Suprapubic skin (tissue), 4 donors: Measurements from ENCODE around the gene SLC35E3. TPM values are rescaled to one million over a fixed set of nuclear protein-coding genes. Genes with fewer than 3 reads are reported as not detected.

Experiments used
- DNase-seq, 2 donors: peaks; one replicate each; pipeline ENCODE4 v3.0.0-alpha.2; 2019; ENCODE audit warnings: low spot score in 2 of 2
- H3K27ac ChIP-seq: fragments of 200-600 bp; sonication (generic); one replicate; pipeline ENCODE4 v1.5.1; 2019
- H3K27me3 ChIP-seq: fragments of 200-600 bp; sonication (generic); one replicate; pipeline ENCODE4 v1.5.1; 2019
- H3K36me3 ChIP-seq: fragments of 200-600 bp; sonication (generic); one replicate; pipeline ENCODE4 v1.5.1; 2019
- H3K4me1 ChIP-seq: fragments of 200-600 bp; sonication (generic); one replicate; pipeline ENCODE4 v1.5.1; 2019
- H3K4me3 ChIP-seq: fragments of 200-600 bp; sonication (generic); one replicate; pipeline ENCODE4 v1.5.1; 2019; ENCODE audit warnings: mild to moderate bottlenecking
- H3K9me3 ChIP-seq: fragments of 200-600 bp; sonication (generic); one replicate; pipeline ENCODE4 v1.5.1; 2019
- EP300 ChIP-seq: sonication (generic); formaldehyde crosslinking; IDR thresholded peaks from one replicate; pipeline ENCODE4 v1.6.1; 2017; ENCODE audit warnings: antibody characterized with exemption
- POLR2A ChIP-seq, 2 donors: fragments of 450-650 bp; IDR thresholded peaks; one replicate each; pipeline ENCODE4 v1.6.1; 2017; ENCODE audit warnings: antibody characterized with exemption in 2 of 2, mild to moderate bottlenecking in 2 of 2, moderate library complexity in 2 of 2
- POLR2AphosphoS5 ChIP-seq, 3 donors: sonication (generic); formaldehyde crosslinking; IDR thresholded peaks; one replicate each; pipeline ENCODE4 v1.6.1; 2017; ENCODE audit warnings: antibody characterized with exemption in 3 of 3
- WGBS: methylation state at CpG from one replicate; pipeline ENCODE4 v1.1.5; 2018; 5-methylcytosine and 5-hydroxymethylcytosine counted together
- total RNA-seq, 4 donors: library from RNA; depleted of rRNA; stranded (reverse); fragments of >200 nt; gene quantifications; one replicate each; pipeline ENCODE4 v1.1.0, GENCODE V29; 2016
- TF ChIP-seq, protein P1 (sequence below), 2 donors: fragments of 200-600 bp in 1 of 2; fragments of 450-650 bp in 1 of 2; sonication (generic) in 1 of 2; IDR thresholded peaks; one replicate each; pipeline ENCODE4 v1.5.1; 2016 to 2019; ENCODE audit warnings: antibody characterized with exemption in 2 of 2, mild to moderate bottlenecking in 1 of 2, moderate library complexity in 1 of 2

Gene SLC35E3
- total RNA-seq, 4 donors from 2014 or later = 3.6 to 17.0 (median 9.7) TPM

DNA sequence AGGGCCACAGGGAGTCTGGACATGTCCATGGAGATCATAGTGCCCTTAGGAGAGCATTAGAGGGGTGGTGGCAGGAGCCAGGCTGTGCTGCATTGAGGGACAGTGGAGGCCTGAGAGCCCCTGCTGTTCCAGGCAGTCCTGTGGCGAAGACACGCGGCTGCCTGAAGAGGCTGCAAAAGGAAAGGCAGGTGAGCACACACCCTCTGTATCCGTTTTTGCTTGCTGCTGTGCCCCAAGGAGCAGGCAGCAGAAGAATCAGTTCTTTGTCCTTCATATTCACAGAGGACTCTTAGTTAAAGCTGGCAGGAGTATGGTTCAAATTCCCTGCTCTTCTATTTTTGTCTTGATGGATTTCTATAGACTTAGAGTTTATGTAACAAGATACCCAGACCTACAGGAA lies 4.5 kb downstream of the SLC35E3 start:
- H3K36me3 ChIP-seq = peaks cover 26% of the 10 kb centered on the region
- peaks cover 28% of the 10 kb centered on the region for H3K4me1 ChIP-seq
- H3K27me3 ChIP-seq = no peaks in the 10 kb centered on the region
- no peaks in the 10 kb centered on the region for H3K9me3 ChIP-seq
- no peak overlapping the region for H3K4me3 ChIP-seq
- no peak for TF ChIP-seq EP300
- no peak for TF ChIP-seq POLR2AphosphoS5 (IDR thresholded peaks at IDR 0.05)
- no peak for TF ChIP-seq POLR2A (IDR thresholded peaks at IDR 0.05)
- TF ChIP-seq, protein P1, sequence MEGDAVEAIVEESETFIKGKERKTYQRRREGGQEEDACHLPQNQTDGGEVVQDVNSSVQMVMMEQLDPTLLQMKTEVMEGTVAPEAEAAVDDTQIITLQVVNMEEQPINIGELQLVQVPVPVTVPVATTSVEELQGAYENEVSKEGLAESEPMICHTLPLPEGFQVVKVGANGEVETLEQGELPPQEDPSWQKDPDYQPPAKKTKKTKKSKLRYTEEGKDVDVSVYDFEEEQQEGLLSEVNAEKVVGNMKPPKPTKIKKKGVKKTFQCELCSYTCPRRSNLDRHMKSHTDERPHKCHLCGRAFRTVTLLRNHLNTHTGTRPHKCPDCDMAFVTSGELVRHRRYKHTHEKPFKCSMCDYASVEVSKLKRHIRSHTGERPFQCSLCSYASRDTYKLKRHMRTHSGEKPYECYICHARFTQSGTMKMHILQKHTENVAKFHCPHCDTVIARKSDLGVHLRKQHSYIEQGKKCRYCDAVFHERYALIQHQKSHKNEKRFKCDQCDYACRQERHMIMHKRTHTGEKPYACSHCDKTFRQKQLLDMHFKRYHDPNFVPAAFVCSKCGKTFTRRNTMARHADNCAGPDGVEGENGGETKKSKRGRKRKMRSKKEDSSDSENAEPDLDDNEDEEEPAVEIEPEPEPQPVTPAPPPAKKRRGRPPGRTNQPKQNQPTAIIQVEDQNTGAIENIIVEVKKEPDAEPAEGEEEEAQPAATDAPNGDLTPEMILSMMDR (IDR thresholded peaks at IDR 0.05) = no peak
- no peak for DNase-seq
- WGBS = 78% methylated on average over 4 of the region's 4 CpGs
- H3K27ac ChIP-seq = no peak overlapping the region

DNA sequence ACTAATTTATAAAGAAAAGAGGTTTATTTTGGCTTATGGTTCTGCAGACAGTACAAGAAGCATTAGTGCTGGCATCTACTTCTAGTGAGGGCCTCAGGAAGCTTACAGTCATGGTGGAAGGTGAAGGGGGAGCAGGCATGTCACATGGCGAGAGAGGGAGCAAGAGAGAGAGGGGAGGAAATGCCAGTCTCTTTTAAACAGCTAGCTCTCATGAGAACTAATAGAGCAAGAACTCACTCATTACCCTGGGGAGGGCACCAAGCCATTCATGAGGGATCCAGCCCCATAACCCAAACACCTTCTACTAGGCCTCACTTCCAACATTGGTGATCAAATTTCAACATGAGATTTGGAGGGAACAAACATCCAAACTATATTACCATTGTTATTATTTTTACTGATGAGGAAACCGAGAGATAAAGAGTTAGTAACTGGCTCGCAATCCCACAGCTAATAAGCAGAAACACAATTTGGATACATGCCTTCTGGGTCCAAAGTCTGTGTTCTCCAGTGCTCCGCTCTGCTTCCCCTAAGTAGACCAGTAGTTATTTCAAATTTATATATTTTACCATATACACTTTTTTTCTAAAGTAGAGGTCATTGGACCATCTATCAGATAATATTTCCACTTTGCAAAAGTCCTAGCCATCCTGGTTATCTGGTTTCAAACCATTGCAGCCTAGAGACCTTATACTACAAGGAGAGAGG lies 9.7 kb downstream of the SLC35E3 start:
- DNase-seq = no peak
- 96% methylated on average over 4 of the region's 4 CpGs for WGBS
- Histone ChIP-seq H3K9me3 (no peaks in the 10 kb centered on the region), H3K36me3 (peaks cover 48% of the 10 kb centered on the region), H3K4me1 (no peaks in the 10 kb centered on the region), H3K27ac (no peak overlapping the region), H3K4me3 (no peak overlapping the region), H3K27me3 (no peaks in the 10 kb centered on the region)
- TF ChIP-seq POLR2AphosphoS5 (IDR thresholded peaks at IDR 0.05) = no peak
- no peak for TF ChIP-seq EP300
- TF ChIP-seq POLR2A (IDR thresholded peaks at IDR 0.05) = no peak
- TF ChIP-seq, protein P1 (IDR thresholded peaks at IDR 0.05) = no peak

DNA sequence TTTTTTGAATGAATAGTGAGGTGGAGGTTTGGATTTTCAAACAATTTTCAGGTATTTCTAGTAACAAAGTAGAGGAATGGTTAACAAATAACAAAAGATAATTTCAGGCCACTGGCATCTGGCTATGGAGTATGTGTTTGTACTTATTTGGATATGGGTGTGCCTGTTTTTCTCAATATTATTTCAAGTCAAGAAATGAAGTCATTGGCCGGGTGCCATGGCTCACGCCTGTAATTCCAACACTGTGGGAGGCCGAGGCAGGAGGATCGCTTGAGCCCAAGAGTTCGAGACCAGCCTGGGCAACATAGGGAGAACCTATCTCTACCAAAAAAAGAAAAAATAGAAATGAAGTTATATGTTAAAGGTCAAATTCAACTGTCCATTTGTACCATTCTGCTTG lies 13.9 kb downstream of the SLC35E3 start:
- Histone ChIP-seq H3K27ac (no peak overlapping the region), H3K36me3 (peaks cover 59% of the 10 kb centered on the region), H3K4me3 (no peak overlapping the region), H3K27me3 (no peaks in the 10 kb centered on the region), H3K9me3 (no peaks in the 10 kb centered on the region), H3K4me1 (no peaks in the 10 kb centered on the region)
- peak in 1 of 2 donors; percentile 68 for DNase-seq
- WGBS = 77% methylated on average over 5 of the region's 5 CpGs
- TF ChIP-seq EP300 (no peak), POLR2A (IDR thresholded peaks at IDR 0.05) (no peak), POLR2AphosphoS5 (IDR thresholded peaks at IDR 0.05) (no peak)
- TF ChIP-seq, protein P1 (IDR thresholded peaks at IDR 0.05) = no peak

DNA sequence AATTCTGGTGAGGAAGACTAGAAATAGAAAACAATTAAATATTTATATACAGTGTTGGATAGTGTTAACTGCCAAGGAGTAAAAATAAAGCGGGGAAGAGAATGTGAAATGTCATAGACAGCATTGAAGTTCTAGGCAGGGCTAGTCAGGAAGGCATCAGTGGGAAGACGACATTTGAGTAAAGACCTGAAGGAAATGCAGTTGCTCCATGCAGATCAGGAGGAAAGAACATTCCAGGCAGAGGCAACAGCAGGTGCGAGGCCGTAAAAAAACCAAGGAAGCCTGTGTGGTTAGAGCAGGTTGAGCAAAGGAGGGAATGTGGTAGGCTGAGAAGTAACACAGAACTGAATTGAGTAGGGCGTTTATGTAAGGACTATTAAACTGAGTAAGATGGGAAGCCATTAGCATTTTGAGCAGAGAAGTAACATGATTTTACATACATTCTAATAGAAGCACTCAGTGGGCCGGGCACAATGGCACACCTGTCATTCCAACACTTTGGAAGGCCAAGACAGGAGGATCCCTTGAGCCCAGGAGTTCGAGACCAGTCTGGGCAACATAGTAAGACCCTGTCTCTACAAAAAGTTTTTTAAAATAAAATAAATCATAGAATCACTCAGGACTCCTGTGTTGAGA lies 14.9 kb downstream of the SLC35E3 start:
- Histone ChIP-seq H3K9me3 (no peaks in the 10 kb centered on the region), H3K4me1 (no peaks in the 10 kb centered on the region), H3K27me3 (no peaks in the 10 kb centered on the region), H3K27ac (no peak overlapping the region), H3K36me3 (peaks cover 52% of the 10 kb centered on the region), H3K4me3 (no peak overlapping the region)
- 94% methylated on average over 7 of the region's 7 CpGs for WGBS
- TF ChIP-seq, protein P1 (IDR thresholded peaks at IDR 0.05) = no peak
- TF ChIP-seq POLR2A (IDR thresholded peaks at IDR 0.05) = no peak
- DNase-seq = no peak

DNA sequence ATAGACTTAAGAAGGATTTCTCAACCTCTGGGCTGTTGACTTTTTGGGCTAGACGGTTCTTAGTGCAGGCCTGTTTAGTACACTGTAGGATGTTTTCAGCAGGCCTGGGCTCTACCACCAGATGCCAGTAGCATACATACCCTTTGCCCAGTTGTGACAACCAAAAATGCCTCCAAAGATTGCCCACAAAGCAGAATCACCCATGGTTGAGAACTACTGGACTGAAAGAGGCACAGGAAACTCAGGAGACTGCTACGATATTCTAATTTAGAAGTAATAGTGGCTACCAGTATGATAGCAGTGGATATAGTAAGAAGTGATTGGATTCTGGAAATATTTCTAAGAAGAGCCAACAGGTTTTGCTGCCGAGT lies 15.5 kb downstream of the SLC35E3 start:
- H3K27ac ChIP-seq = no peak overlapping the region
- TF ChIP-seq EP300 = no peak
- TF ChIP-seq, protein P1 (IDR thresholded peaks at IDR 0.05) = no peak
- TF ChIP-seq POLR2A (IDR thresholded peaks at IDR 0.05) = no peak
- no peak for TF ChIP-seq POLR2AphosphoS5 (IDR thresholded peaks at IDR 0.05)
- H3K36me3 ChIP-seq = peaks cover 54% of the 10 kb centered on the region
- H3K4me1 ChIP-seq = no peaks in the 10 kb centered on the region
- DNase-seq = no peak
- no peaks in the 10 kb centered on the region for H3K27me3 ChIP-seq
- H3K9me3 ChIP-seq = no peaks in the 10 kb centered on the region
- 91% methylated on average over 3 of the region's 3 CpGs for WGBS
- H3K4me3 ChIP-seq = no peak overlapping the region
